Middle frontal gyrus (tissue), 1 donor: ENCODE measurements around the gene TEX53.

Experiments
- DNase-seq: peaks from one replicate; pipeline ENCODE4 v3.0.0-alpha.2; 2015; ENCODE audit warnings: low spot score; ENCODE audit errors: extremely low spot score

Gene TEX53

DNA sequence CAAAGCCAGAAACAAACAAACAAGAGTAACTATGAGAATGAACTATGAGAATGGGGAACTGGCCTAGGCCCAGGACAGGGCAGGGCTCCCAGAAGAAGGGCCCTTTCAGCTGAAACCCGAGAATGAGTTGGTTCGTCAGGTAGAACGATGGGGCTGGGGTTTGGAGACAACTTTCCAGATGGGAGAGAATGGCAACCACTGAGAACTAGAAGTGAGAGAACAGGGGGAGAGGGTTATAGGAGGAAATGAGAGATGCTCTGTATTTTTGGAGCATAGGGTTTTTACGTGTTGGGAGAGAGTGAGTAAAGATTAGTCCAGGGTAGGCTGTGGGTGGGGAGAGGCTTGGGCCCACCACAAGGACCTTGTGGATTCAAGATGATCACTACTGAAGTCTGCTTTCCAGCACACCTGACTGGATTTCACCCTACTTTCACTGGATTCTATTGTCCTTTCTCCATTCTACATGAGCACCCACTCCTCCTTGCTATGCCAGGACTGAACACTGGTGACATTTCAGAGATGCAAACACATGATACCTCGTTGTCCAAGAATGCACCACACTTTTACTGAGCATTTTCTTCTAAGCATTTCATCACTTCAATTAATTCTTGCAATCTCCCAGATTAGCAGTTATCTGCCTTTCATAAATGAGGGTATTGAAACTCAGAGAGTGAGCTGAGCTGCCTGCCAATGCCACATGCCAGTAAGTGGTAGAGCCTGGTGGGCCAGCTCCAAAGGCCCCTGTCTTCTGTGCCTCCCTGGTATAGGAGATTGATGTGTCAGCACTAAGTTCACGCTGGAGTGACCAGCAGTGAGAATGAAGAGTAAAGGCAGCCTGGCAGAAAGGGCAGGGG, 49.7 kb downstream of the TEX53 start:
- DNase-seq = no peak

DNA sequence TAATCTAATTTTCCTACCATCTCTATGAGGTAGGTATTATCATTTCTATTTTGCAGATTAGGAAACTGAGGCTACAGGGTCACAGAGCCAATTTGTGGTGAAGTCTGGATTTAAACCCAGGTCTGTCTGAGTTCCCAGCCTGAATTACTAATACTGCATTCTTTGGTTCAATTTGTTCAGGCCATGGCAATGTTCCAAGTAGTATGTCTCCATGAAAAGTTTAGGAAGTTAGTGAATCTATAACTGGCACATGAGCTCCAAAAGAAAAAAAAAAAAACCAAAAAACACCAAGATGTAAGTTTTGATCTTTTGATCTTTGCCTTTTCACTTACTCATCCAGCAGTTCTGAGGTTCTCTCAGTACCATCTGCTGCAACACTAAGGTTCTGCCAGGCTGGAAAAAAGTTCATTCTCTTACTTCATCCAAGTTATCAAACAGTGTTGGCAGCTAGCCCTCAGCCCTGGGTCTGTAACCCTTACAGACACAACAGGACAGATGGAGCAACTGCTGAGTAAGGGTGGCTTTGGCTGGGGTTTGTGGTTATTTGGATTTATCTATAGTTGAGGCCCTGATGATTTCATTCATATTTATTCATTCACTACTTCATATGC, 50.9 kb downstream of the TEX53 start:
- DNase-seq = no peak
